NCI-H345 treated with DMSO at 0.1 percent for 48 hours (cell line): ENCODE measurements around the gene ULK4.
"Not testable (repeated sequence)": the region's sequence is repeated elsewhere in the genome, so short reads cannot be mapped to it uniquely, and the experiment has no call there.

Source experiments
- DNase-seq: peaks from one replicate; lab custom pipeline; 2025; ENCODE audit not compliant: unreplicated experiment; lab: John Stamatoyannopoulos, UW

Gene ULK4

DNA sequence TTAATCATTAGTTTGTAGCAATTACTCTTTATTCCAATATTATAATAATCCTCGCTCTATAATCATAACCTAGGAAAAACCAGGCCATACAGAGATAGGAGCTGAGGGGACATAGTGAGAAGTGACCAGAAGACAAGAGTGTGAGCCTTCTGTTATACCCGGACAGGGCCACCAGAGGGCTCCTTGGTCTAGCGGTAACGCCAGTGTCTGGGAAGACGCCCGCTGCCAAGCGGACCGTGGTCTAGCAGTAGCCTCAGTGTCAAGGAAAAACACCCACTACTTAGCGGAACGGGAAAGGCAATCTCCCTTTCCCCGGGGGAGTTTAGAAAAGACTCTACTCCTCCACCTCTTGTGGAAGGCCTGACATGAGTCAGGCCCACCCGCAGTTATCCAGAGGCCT is 266.1 kb downstream of the ULK4 start:
- not testable (repeated sequence) for DNase-seq

DNA sequence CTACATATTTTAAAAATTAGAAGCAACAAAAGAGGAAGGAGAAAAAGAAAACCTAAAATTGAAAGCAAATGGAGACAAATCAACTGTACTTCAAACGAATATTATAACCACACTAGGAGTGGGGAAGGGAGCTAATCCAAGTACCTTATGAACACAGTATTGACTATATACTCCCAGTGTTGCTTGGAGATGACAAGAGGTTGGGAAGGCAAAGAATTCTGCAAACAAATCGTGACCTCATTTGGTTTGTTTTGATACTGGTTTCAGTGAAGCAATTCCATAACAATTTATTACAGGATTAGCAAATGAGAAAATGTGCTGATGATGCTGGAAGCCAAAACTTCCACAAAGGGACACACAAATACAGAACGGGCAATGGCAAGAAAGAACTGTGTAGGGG is 268.1 kb downstream of the ULK4 start:
- no peak for DNase-seq

DNA sequence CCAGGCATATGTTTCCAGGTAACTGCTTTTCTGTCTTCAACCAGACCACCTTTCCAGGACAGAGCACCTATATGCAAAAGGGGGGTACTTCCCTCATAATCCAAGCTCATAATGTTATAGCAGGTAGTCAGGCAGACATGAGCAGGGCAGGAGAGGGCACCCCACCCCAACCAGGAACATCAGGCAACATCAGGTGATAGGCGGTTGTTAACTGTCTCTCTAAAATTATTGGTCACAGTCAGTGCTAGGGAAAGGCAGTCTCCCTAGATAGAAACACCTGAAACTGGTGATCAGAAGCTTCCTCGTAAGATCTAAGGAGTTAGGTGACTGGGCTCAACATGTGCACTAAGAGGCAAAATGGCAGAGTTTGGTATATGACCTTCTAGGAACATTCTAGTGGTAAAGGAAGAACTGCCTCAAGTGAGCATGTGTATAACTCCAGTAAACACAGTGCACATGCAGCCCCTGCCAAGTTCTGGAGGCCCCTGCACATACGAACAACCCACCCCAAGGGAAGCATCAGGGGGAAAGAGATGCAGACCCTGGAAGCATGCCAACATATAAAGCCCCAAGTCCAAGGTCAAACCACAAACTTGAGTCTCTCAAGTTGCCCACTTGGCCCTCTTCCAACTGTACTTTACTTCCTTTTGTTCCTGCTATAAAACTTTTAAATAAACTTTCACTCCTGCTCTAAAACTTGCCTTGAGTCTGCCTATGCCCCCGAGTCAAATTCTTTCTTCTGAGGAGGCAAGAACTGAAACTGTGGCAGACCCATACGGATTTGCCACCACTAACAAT is 270.9 kb downstream of the ULK4 start:
- DNase-seq, result no peak

DNA sequence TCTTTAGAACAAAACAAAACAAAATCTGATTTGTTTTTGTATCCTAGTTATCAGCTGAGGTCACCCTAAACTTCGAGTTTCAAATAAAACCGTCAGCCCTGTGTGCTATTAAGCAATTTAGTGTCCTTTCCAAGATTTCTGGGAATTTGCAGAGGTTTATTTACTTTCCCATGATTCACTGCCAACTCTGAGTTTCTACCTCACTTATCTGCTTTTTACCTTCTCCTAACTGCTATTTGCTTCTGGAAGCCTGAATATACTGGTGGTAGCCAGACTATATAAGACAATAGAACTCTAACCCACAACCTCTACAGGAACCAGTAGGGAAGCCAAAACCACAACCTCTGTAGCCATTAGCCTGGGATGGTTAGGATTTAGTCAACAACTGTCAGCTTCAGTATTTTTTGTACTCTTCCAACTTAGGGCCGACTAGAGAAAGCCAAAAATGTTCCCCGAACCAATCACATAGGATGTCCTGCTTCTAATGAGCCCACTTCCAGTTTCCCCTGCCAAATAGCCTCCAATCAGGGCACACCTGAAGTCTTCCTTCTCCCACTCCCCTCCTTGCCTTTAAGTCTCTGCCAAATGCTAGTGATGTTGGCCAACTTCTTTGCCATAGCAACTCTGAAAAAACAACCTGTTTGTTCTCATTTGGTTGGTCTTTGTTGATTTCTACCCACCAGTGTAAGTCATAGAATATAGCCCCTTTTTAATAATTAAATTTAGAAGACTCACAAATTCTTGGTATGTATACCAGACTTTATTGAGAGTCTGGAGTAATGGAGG is 273.1 kb downstream of the ULK4 start:
- no peak for DNase-seq

- no peak for DNase-seq
These were observed 276.8 kb downstream of the ULK4 start for GRCh38 chr3:41684797-41685735.

DNA sequence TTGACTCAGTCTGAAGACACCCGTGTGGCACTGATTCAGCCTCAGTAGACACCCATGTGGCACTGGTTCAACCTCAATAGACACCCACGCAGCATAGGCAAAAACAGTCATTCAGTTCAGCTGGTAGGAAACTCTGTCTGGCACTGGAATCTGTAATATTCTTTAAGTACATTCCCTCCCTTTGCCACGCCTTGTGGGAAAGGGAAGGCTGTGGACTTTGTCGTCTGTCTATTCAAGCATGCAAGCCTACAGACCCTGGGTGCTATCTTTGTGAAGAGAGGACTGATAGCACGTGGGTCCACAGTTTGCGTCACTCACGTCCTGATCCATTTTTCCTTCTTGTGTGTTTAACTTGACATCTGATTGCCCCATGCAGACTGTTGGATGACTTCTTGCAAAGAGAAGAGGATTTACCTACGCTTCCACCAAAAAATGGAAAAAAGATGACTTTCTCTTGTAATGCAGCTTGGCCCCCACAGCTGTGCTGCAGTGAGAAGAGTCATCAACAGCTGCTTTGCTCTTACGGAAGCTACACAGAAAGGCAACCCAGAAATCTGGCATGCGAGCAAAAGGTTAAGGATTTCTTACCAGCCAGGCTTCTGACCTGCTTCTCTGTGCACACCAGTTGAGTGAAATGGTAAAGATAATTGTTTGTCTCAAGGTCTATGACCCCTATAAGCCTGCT is 278.1 kb downstream of the ULK4 start:
- no peak for DNase-seq

DNA sequence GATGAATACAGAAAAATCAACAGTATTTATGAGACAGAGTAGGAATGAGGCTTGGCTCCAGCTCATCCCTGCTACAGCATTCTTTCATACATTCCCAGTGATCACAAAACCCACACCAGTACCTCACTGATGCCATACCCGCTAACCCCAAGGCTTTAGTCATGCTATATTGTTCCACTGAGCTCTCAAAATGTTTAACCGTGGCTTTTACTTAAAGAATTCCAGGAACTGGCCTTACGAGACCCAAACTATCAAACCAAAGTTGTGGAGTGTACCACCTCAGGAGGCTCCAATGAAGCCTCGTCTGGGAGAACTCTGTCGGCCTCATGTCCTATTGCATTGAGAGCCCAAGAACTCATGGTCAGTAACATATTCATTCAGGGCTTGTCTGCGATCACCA is 278.9 kb downstream of the ULK4 start:
- DNase-seq, result no peak

GRCh38 chr3:41682382-41682781 is 279.5 kb downstream of the ULK4 start:
- DNase-seq, result no peak

- no peak for DNase-seq
These were observed 280.4 kb downstream of the ULK4 start for GRCh38 chr3:41681479-41681878.

GRCh38 chr3:41679374-41679773 is 282.5 kb downstream of the ULK4 start:
- DNase-seq, result no peak

DNA sequence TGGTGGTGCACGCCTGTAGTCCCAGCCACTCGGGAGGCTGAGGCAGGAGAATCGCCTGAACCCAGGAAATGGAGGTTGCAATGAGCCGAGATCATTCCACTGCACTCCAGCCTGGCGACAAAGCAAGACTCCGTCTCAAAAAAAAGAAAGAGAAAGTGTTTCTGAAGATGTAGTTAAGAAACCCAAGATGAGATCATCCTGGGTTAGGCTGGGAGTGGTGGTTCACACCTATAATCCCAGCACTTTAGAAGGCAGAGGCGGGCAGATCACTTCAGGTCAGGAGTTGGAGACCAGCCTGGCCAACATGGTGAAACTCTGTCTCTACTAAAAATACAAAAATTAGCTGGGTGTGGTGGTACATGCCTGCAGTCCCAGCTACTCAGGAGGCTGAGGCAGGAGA is 286.8 kb downstream of the ULK4 start:
- not testable (repeated sequence) for DNase-seq

DNA sequence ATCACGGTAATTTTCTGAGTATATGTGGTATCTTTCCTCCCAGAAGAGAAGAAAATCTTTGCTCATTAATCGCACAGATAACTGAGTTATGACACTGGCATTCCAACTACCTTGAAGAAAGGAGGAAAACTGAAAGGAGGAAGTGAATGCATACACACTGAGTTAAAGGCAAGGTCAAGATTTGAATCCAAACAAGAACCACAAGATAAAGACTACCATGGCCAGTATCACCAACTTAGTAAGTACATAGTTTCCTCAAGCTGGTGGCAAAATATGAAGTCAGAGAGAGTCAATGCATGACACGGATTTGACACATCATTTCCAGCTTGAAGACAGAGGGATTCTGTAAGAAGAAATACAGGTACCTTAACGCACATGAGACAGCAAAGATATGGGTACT is 287.5 kb downstream of the ULK4 start:
- no peak for DNase-seq

- DNase-seq, result no peak
These were observed 288.3 kb downstream of the ULK4 start for GRCh38 chr3:41673650-41674049.

- DNase-seq, result no peak
These were observed 293.5 kb downstream of the ULK4 start for GRCh38 chr3:41668379-41668778.

- no peak for DNase-seq
These were observed 299.6 kb downstream of the ULK4 start for GRCh38 chr3:41662288-41662687.

DNA sequence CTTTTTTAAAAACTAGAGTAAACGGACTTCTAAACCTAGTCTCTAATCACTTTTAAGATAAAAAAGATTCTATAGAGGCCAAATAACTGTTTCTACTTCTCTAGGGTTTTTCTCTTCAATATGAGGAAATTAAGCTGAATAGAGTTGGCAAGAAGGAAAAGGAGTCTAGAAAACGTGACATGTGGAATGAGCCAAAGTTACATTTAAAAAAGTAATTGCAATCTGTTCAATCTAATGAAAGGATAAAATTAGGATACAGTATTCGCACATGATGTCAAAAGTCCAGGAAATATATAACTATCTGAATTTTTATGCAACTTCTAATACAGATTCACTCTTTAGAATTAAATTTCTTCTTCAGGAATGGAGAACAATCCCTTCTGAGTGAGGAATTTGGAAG is 300.1 kb downstream of the ULK4 start:
- no peak for DNase-seq

- no peak for DNase-seq
These were observed 301.4 kb downstream of the ULK4 start for GRCh38 chr3:41660510-41660909.

DNA sequence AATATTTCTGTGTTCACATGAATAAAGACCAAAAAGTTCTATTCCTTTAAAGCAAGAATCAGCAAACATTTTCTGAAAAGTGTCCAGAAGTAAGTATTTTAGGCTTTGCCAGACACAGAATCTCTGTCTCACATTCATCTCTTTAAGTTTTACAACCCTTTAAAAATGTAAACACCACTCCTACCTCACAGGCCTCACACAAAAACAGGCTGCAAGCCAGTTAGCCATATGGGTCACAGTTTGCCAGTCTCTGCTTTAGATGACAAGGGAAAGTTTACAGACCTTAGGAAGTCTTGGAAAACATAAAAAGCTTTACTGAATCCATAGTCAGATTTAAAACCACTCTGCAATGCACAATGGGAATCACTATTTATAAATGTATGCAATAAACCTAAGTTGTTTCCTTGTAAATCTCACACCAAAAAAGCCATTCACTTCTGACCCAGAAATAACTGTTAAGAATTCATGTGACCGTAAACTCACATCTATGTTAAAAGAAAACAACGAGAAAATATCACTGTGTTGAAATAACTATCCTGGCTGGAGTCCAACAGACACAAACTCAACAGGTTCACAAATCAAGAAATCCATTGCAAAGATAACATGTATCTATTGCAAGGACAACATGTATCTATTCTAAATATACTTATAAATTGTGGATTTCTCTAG is 308.2 kb downstream of the ULK4 start:
- DNase-seq, result no peak

DNA sequence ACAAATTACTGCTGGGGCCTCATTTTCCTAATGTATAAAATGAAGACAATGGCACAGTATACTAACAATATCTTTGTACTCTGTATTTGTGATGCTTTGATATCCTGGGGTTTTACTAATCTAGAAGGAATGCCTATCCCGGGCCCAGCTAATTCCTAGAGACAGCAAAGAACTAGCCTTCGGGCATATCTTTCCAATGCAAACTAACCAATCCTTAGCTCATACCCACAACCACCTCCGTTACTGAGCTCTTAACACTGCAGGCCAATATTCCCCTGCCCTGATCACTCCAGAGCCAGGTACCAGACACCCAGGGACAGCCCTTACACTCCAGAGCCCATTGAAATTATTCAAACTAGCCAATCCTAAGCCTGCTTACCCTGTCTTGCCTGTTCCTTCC is 309.0 kb downstream of the ULK4 start:
- no peak for DNase-seq

GRCh38 chr3:41652506-41652905 is 309.4 kb downstream of the ULK4 start:
- no peak for DNase-seq
